GM18502 (cell line): Measurements from ENCODE around the gene NDUFV3.
A peak's percentile ranks its signal among the peaks of the same experiment; 100 is the strongest.
"Not testable (repeated sequence)": the region's sequence is repeated elsewhere in the genome, so short reads cannot be mapped to it uniquely, and the experiment has no call there.

Experiments
- ATAC-seq: cut with Tn5 transposase; IDR thresholded peaks from one replicate; pipeline ENCODE4 v1.9.1; 2021; ENCODE audit warnings: mild to moderate bottlenecking; ENCODE audit not compliant: unreplicated experiment, poor library complexity

NDUFV3 gene

GRCh38 chr21:42878993-42879787 lies 13.9 kb upstream of the NDUFV3 start, which contains the start of gene WDR4:
TSS of gene WDR4 (minus strand) at chr21:42879539. CDS start at chr21:42879495, 44 bp downstream.
- peak; percentile 85 for ATAC-seq

- ATAC-seq: no peak
These were observed 12.8 kb upstream of the NDUFV3 start for GRCh38 chr21:42880352-42880751.

GRCh38 chr21:42883921-42884320 lies 9.2 kb upstream of the NDUFV3 start:
- ATAC-seq: no peak

GRCh38 chr21:42887326-42887725 lies 5.8 kb upstream of the NDUFV3 start:
- ATAC-seq: no peak

- peak; percentile 26 for ATAC-seq
These were observed 553 bp upstream of the NDUFV3 start for GRCh38 chr21:42892582-42892930.

GRCh38 chr21:42900446-42900845 lies 7.3 kb downstream of the NDUFV3 start:
- no peak for ATAC-seq

GRCh38 chr21:42903817-42904216 lies 10.7 kb downstream of the NDUFV3 start:
- no peak for ATAC-seq

GRCh38 chr21:42905195-42905594 lies 12.1 kb downstream of the NDUFV3 start:
- ATAC-seq: no peak

- no peak for ATAC-seq
These were observed 13.1 kb downstream of the NDUFV3 start for GRCh38 chr21:42906233-42906632.

- ATAC-seq: not testable (repeated sequence)
These were observed 15.4 kb downstream of the NDUFV3 start for GRCh38 chr21:42908484-42908883.

GRCh38 chr21:42911920-42912319 lies 18.8 kb downstream of the NDUFV3 start:
- not testable (repeated sequence) for ATAC-seq

- ATAC-seq: no peak
These were observed 20.4 kb downstream of the NDUFV3 start for GRCh38 chr21:42913476-42913875.

- no peak for ATAC-seq
These were observed 25.2 kb downstream of the NDUFV3 start for GRCh38 chr21:42918291-42918690.

GRCh38 chr21:42921927-42922326 lies 28.8 kb downstream of the NDUFV3 start:
- no peak for ATAC-seq

GRCh38 chr21:42922918-42923317 lies 29.8 kb downstream of the NDUFV3 start:
- ATAC-seq: no peak

GRCh38 chr21:42923553-42924432 lies 30.7 kb downstream of the NDUFV3 start:
- peak; percentile 60 for ATAC-seq

- no peak for ATAC-seq
These were observed 31.3 kb downstream of the NDUFV3 start for GRCh38 chr21:42924433-42924751.

GRCh38 chr21:42925114-42925926 lies 32.2 kb downstream of the NDUFV3 start, which contains the start of gene ERVH48-1:
TSS of gene ERVH48-1 (minus strand) at chr21:42925630. CDS start at chr21:42919006, 6,624 bp downstream.
- ATAC-seq: no peak

- ATAC-seq: not testable (repeated sequence)
These were observed 34.5 kb downstream of the NDUFV3 start for GRCh38 chr21:42927474-42928200.

- ATAC-seq: no peak
These were observed 36.9 kb downstream of the NDUFV3 start for GRCh38 chr21:42929969-42930368.
